Measurements from ENCODE around the gene TRIM26.
A peak's percentile ranks its signal among the peaks of the same experiment; 100 is the strongest.
"Not testable (repeated sequence)": the region's sequence is repeated elsewhere in the genome, so short reads cannot be mapped to it uniquely, and the experiment has no call there.

Gene TRIM26

GRCh38 chr6:30212865-30213666 lies at the start of gene TRIM26:
Gene TRIM26, minus strand, starts transcription at chr6:30213406. Its CDS starts 14,303 bp downstream, at chr6:30199103.
- in situ Hi-C loops (cut with MboI; ENCODE audit: low sequenced_read_pairs, unreplicated experiment): no loop called here
- TF ChIP-seq CTCF (IDR thresholded peaks at IDR 0.05; ENCODE audit: borderline replicate concordance, control extremely low read depth, extremely low read depth, insufficient read depth, missing control alignments): no peak
- peak; percentile 99 for DNase-seq (ENCODE audit: low spot score)

GRCh38 chr6:30260036-30260504 lies 46.9 kb upstream of the TRIM26 start:
- TF ChIP-seq CTCF (IDR thresholded peaks at IDR 0.05; ENCODE audit: borderline replicate concordance, control extremely low read depth, extremely low read depth, insufficient read depth, missing control alignments): no peak
- in situ Hi-C loops (cut with MboI; ENCODE audit: low sequenced_read_pairs, unreplicated experiment): no loop called here
- peak; percentile 53 for DNase-seq (ENCODE audit: low spot score)

- in situ Hi-C loops (cut with MboI; ENCODE audit: low sequenced_read_pairs, unreplicated experiment): no loop called here
Observed at GRCh38 chr6:30259140-30260035, 46.2 kb upstream of the TRIM26 start.

GRCh38 chr6:30258204-30258603 lies 45.0 kb upstream of the TRIM26 start:
- DNase-seq (ENCODE audit: low spot score): no peak
- in situ Hi-C loops (cut with MboI; ENCODE audit: low sequenced_read_pairs, unreplicated experiment): no loop called here
- TF ChIP-seq CTCF (IDR thresholded peaks at IDR 0.05; ENCODE audit: borderline replicate concordance, control extremely low read depth, extremely low read depth, insufficient read depth, missing control alignments): no peak

More at GRCh38 chr6:30259140-30260035, 46.2 kb upstream of the TRIM26 start:
- DNase-seq (ENCODE audit: low spot score): peak; percentile 90
- TF ChIP-seq CTCF (IDR thresholded peaks at IDR 0.05; ENCODE audit: borderline replicate concordance, control extremely low read depth, extremely low read depth, insufficient read depth, missing control alignments): peak; percentile 27

- DNase-seq (ENCODE audit: low spot score); in situ Hi-C loops (cut with MboI; ENCODE audit: low sequenced_read_pairs, unreplicated experiment): not testable (repeated sequence)
Observed at GRCh38 chr6:30252417-30252816, 39.2 kb upstream of the TRIM26 start.

- TF ChIP-seq CTCF (IDR thresholded peaks at IDR 0.05; ENCODE audit: borderline replicate concordance, control extremely low read depth, extremely low read depth, insufficient read depth, missing control alignments): no peak
Observed at GRCh38 chr6:30244560-30244959, 31.4 kb upstream of the TRIM26 start.

More at GRCh38 chr6:30244560-30244959, 31.4 kb upstream of the TRIM26 start:
- DNase-seq (ENCODE audit: low spot score): no peak
- in situ Hi-C loops (cut with MboI; ENCODE audit: low sequenced_read_pairs, unreplicated experiment): no loop called here
